HG03060 (cell line): ENCODE results near the gene UTP18.
"Not testable (repeated sequence)": the region's sequence is repeated elsewhere in the genome, so short reads cannot be mapped to it uniquely, and the experiment has no call there.

Source experiments
- ATAC-seq: cut with Tn5 transposase; IDR thresholded peaks from one replicate; pipeline ENCODE4 v1.9.1; 2021; ENCODE audit warnings: low read depth, moderate number of reproducible peaks; ENCODE audit not compliant: unreplicated experiment

The UTP18 gene

DNA sequence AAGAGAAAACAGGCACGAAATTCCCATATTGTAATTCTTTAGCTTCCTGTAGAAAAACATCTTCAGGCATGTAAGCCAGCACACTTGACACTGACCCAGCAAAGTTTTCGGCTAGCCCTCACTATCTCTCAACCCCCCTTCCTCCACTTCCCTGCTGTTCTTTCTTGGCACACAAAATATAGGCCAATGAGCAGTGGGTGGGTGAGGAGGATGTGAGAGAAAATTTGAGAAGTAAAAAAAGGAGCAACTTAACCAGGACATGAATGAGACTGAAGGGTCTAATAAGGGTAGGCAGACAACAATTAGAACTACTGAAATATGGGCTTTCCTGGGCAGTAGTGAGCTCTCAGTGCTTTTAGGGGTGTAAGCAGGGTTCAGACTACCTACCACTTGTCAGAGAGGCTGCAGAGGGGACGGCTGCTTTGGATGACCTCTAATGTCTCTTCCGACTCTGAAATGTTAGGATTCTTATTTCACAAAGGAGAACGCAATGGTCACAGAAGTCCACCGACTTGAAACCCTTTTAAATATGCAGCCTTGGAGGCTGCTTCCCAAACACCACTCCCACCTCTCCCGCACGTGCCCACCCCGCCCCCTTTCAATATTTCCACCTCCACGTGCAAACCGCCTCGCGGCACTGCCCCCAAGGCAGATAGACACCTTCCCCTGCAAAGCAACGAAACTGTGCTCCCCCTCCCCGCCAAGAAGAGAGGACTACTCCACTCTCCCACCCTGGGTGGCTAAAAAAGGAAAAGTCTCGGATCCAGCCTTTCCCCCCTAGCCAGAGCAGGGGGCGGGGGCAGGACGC is 1.4 kb upstream of the UTP18 start:
- no peak for ATAC-seq

GRCh38 chr17:51259564-51260236 is 646 bp upstream of the UTP18 start, which contains the start of gene MBTD1:
Gene MBTD1 (minus strand): TSS chr17:51260049. CDS start chr17:51225161, 34,888 bp downstream.
- peak; percentile 70 for ATAC-seq

DNA sequence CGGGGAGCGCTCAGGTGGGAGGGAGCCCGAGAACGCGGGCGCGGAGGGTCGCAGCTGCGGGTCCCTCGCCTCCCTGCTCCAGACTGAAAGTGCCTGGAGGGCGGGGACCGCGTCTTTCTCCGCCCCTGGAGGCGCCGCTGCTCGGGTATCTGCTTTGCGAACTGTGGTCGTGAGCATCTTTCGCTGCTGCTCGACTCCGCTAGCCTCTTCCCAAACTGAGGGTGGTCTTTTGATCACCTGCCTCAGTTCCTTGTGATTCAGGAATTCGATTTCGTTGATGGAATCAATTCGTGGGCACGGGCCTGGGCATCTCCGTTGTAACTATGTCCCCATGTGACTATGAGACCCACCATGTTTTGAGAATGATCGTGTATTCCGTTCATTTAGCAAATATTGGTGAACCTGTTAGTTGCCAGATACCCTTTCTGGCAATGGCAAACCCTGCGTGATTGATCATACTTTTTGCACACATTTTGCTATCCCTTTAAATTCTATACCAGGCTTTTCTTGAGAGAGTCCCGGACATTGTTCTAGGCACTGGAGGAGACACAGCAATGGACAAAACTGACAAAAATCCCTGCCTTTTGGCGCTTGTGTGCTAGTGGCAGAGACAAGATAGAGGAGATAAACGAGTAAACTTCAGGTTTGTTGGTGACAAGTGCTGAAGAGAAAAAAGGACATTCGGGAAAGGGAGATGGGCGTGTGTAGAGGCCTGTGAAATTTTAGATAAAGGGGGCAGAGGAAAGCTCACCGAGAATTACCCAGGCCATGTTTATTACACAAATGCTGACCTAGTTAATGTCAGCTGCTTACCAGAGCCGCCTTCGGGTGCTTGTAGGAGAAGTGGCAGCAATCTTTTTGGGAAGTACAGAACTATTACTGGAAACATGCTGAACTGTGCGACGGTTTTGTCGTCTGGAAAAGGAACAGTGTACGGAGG is 948 bp downstream of the UTP18 start:
- ATAC-seq = no peak

DNA sequence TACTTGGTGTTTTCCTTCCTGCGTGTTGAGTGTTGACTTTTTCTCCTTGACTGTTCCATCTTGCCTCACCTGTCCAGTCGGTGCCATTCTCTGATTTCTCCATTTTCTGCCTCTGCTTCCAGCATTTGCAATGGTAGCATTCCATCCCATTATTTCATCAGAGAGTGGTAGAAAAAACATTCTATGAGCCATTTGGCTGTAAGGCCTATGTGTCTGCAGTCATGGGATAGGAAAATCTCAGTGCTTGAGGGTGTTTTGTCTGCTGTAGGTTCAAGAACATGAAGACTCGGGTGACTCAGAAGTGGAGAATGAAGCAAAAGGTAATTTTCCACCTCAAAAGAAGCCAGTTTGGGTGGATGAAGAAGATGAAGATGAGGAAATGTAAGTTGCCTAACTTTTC is 2.7 kb downstream of the UTP18 start:
- ATAC-seq = no peak

DNA sequence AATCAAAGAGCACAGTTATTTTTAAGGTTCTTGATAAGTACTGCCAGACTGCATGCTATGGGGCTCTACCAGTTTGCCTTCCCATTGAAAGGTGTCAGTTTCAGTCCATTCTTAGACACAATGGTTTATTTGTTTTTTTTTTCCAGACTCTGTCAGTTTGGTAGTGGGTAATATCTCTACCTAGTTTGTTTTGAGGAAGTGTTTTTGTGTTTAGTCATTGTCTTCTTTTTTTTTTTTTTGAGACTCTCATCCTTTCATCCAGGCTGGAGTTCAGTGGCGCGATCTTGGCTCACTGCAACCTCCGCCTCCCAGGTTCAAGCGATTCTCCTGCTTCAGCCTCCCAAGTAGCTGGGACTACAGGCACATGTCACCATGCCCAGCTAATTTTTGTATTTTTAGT is 4.1 kb downstream of the UTP18 start:
- not testable (repeated sequence) for ATAC-seq

- ATAC-seq = no peak
Measured at GRCh38 chr17:51269991-51270390, 9.6 kb downstream of the UTP18 start.

GRCh38 chr17:51270636-51271035 is 10.3 kb downstream of the UTP18 start:
- no peak for ATAC-seq

DNA sequence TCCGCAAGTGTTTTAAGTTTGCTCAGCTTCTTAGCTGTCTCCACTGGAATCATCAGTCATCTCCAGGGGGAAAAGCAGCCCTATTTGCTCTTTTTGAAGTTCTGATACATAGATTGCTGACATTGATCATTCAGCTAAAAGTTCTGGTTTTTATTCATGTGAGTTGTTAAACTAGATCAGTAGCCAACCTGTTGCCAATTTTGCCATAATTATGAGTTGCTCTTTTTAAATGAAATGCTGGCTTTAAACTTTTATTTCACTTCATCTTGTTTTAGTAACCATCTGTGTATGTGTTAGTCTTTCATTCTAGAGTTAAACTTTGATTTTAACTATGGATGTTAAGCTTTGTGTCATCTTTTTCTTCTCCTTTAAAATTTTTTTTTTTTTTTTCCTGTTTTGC is 12.5 kb downstream of the UTP18 start:
- ATAC-seq = no peak

DNA sequence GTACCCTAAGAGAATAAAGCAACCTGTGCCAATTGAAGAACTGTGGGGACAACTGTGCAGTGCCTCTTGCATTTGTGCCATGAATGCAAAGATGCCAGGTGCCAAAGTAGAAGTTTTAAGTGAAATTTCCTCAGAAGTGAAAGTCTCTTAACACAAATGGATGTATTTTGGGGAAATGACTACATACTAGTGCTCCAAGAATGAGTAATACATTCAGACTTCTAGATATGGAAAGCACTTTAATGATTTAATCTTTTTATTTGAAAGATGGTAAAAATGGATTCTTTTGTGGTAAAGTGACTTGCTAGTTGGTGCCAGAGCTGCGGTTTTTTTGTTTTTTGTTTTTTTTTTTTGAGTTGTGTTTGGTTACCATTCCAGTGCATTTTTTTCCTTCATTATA is 15.0 kb downstream of the UTP18 start:
- ATAC-seq = no peak

DNA sequence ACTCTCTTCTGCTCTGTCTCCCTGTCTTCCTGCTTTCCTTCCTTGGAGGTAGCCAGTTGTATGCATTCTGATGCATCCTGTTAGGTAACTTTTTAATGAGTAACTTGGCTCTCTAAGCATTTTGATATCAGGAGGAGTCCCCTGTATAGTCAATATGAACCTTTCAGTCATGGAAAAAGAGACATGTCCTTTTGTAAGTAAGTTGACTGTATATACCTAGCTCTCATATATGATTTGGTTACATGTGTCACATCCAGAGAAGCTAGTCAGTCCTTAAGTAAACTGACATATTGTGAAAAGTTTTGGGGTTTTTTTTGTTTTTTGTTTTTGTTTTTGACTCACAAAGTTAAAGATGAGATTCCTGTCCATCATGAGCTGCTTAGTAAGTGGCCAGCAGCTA is 18.8 kb downstream of the UTP18 start:
- ATAC-seq = no peak

- ATAC-seq = no peak
Measured at GRCh38 chr17:51287412-51287811, 27.1 kb downstream of the UTP18 start.

DNA sequence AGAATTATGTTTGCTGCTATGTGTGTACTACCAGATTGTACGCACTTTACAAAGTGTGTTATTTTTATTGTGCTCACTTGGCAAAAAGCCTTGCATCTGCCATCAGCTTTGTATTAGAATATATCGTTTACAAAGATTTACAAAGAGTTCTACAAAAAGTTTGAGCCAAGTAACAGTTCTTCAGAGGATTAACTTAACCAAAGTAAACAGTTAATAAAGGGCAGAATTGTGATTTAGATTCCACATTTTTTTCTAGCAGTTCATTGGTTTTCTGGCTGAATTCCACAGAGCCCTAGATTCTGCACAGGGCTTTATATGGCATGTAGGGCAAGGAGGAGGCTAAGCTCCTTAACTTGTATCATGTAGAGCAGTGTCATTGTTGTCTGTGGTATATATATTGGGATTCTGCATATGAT is 29.4 kb downstream of the UTP18 start:
- ATAC-seq = no peak

DNA sequence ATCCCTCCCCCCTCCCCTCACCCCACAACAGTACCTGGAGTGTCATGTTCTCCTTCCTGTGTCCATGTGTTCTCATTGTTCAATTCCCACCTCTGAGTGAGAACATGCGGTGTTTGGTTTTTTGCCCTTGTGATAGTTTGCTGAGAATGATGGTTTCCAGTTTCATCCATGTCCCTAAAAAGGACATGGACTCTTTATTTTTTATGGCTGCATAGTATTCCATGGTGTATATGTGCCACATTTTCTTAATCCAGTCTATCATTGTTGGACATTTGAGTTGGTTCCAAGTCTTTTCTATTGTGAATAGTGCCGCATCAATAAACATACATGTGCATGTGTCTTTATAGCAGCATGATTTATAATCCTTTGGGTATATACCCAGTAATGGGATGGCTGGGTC is 34.0 kb downstream of the UTP18 start:
- not testable (repeated sequence) for ATAC-seq

GRCh38 chr17:51298508-51299371 is 38.4 kb downstream of the UTP18 start:
- no peak for ATAC-seq

DNA sequence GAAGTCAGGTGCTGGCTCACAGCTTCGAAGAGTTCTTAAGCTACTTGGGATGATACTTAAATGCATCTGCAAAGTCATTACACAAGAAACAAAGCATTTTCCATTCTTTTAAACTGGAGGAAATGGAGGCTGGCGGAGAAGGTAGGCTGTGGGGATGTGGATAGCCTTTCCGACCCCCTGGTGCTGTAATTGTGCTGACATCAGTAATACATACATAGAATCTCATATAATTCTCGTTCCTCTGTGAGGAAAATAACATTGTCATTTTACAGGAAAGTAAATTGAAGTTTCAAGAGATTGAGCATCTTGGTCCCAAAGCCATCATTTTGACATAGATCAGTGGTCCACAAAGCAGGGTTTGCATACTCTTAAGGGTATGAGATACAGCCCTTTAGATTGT is 39.5 kb downstream of the UTP18 start:
- no peak for ATAC-seq

DNA sequence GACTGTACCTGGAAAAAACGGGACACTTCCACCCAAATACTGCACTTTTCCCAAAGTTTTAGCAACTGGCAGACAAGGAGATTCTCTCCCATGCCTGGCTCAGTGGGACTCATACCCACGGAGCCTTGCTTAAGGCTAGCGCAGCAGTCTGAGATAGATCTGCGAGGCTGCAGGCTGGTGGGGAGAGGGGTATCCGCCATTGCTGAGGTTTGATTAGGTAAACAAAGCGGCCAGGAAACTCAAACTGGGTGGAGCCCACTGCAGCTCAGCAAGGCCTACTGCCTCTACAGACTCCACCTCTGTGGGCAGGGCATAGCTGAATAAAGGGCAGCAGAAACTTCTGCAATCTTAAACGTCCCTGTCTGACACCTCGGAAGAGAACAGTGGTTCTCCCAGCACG is 44.8 kb downstream of the UTP18 start:
- no peak for ATAC-seq

GRCh38 chr17:51312003-51312402 is 51.7 kb downstream of the UTP18 start:
- not testable (repeated sequence) for ATAC-seq

DNA sequence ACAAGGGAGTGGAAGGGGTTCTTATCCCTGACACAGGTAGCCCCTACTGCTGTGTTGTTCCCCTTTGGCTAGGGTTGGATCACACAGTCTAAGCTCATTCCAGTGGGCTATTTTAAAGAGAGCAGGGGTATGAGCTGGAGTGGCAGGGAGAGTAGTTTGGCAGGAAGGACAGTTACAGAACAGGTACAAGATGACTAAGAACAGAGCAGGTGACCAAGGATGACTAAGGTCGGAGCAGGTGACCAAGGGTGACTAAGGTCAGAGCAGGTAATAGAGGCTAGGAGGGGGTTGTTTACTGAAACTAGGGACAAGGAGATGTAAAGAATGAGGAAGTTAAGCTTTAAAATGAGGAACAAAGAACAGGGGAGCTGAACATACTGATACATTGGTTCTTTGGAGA is 58.8 kb downstream of the UTP18 start:
- no peak for ATAC-seq

GRCh38 chr17:51322390-51323029 is 62.2 kb downstream of the UTP18 start:
- ATAC-seq = peak; percentile 52
